OCI-LY3 (cell line): ENCODE data around the gene L3MBTL4.

Experiments used
- H2AFZ ChIP-seq: fragments of 200-600, 300-600 bp; shearing (Covaris generic); 2 replicates; pipeline ENCODE4 v1.6.0; 2014; ENCODE audit warnings: antibody characterized with exemption, low read depth, low read length
- H3K27ac ChIP-seq: fragments of 200-600, 300-600 bp; sonication (generic); 2 replicates; pipeline ENCODE4 v1.5.1; 2014; ENCODE audit warnings: mild to moderate bottlenecking, low read length, moderate library complexity, mixed read lengths
- H3K27me3 ChIP-seq: fragments of 200-600, 300-600 bp; sonication (generic); 2 replicates; pipeline ENCODE4 v1.6.1; 2014; ENCODE audit warnings: low read depth, low read length, mixed read lengths
- H3K36me3 ChIP-seq: fragments of 200-600, 300-600 bp; sonication (generic); replicated peaks from 2 replicates; pipeline ENCODE3; 2014; ENCODE audit warnings: low read depth, low read length, mixed read lengths
- H3K4me1 ChIP-seq: fragments of 300-600, 200-600 bp; sonication (generic); 2 replicates; pipeline ENCODE4 v1.6.1; 2014; ENCODE audit warnings: low read length, mixed read lengths
- H3K4me2 ChIP-seq: fragments of 200-600, 300-600 bp; sonication (generic); 2 replicates; pipeline ENCODE4 v1.6.1; 2014; ENCODE audit warnings: low read length, mixed read lengths
- H3K4me3 ChIP-seq: fragments of 300-600, 200-600 bp; sonication (generic); 2 replicates; pipeline ENCODE4 v1.5.1; 2014; ENCODE audit warnings: antibody characterized with exemption, mild to moderate bottlenecking, low read length, moderate library complexity
- H3K79me2 ChIP-seq: fragments of 300-600, 200-600 bp; shearing (Covaris generic); 2 replicates; pipeline ENCODE4 v1.6.1; 2014; ENCODE audit warnings: mild to moderate bottlenecking, low read length, mixed read lengths
- H3K9ac ChIP-seq: fragments of 300-600, 200-600 bp; shearing (Covaris generic); 2 replicates; pipeline ENCODE4 v1.6.0; 2014; ENCODE audit warnings: mild to moderate bottlenecking, low read length, moderate library complexity
- H3K9me3 ChIP-seq: fragments of 200-600, 300-600 bp; shearing (Covaris generic); 2 replicates; pipeline ENCODE4 v1.6.1; 2014; ENCODE audit warnings: low read length, mixed read lengths; ENCODE audit not compliant: insufficient read depth
- H4K20me1 ChIP-seq: fragments of 200-600, 300-600 bp; sonication (generic); 2 replicates; pipeline ENCODE4 v1.6.1; 2016; ENCODE audit warnings: low read length, mixed read lengths; ENCODE audit not compliant: insufficient read depth
- CTCF ChIP-seq: fragments of 200-600, 300-600 bp; sonication (generic); IDR thresholded peaks from 2 replicates; pipeline ENCODE4 v1.5.1; 2014; ENCODE audit warnings: antibody characterized with exemption, low read length, low read depth
- EZH2phosphoT487 ChIP-seq: fragments of 200-600 bp; shearing (Covaris generic); IDR thresholded peaks from 2 replicates; pipeline ENCODE4 v1.6.1; 2018; ENCODE audit warnings: antibody characterized with exemption, mixed run types, low read depth

The L3MBTL4 gene

GRCh38 chr18:6031442-6031841 lies 383.3 kb downstream of the L3MBTL4 start:
- no peak overlapping the region for H2AFZ ChIP-seq
- H4K20me1 ChIP-seq = no peaks in the 10 kb centered on the region
- H3K27ac ChIP-seq = no peak overlapping the region
- H3K4me2 ChIP-seq = no peak overlapping the region
- no peaks in the 10 kb centered on the region for H3K79me2 ChIP-seq
- no peaks in the 10 kb centered on the region; the same call in 1 of the 2 replicates for H3K9me3 ChIP-seq
- H3K36me3 ChIP-seq = no peaks in the 10 kb centered on the region
- no peaks in the 10 kb centered on the region for H3K4me1 ChIP-seq
- no peak overlapping the region for H3K9ac ChIP-seq
- H3K27me3 ChIP-seq = no peaks in the 10 kb centered on the region
- TF ChIP-seq EZH2phosphoT487 (no peak), CTCF (no peak)
- no peak overlapping the region for H3K4me3 ChIP-seq

DNA sequence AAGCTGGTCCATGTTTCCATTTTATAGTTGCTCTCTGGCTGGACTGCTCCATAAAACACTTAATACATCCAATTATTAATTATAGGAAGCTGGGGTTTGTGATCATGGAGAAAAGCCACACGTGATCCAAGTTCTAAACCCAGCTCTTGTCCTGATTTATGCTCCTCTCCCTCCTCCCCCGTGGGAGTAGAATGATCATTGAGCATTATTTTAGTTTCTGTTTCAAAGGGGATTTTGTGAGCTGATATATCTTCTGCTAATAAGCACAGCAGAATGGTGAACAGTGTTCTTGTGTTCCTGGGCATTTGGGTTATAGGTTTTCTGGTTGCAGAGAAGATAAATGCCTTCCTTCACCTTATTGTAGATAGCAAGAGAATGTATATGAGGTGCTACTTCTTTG lies 383.7 kb downstream of the L3MBTL4 start:
- no peak overlapping the region for H2AFZ ChIP-seq
- H3K27me3 ChIP-seq = no peaks in the 10 kb centered on the region
- H3K79me2 ChIP-seq = no peaks in the 10 kb centered on the region
- TF ChIP-seq CTCF = no peak
- no peak for TF ChIP-seq EZH2phosphoT487
- H3K4me2 ChIP-seq = no peak overlapping the region
- H3K4me1 ChIP-seq = no peaks in the 10 kb centered on the region
- no peaks in the 10 kb centered on the region for H3K36me3 ChIP-seq
- no peak overlapping the region for H3K27ac ChIP-seq
- no peaks in the 10 kb centered on the region; the same call in 1 of the 2 replicates for H3K9me3 ChIP-seq
- H3K9ac ChIP-seq = no peak overlapping the region
- no peak overlapping the region for H3K4me3 ChIP-seq
- no peaks in the 10 kb centered on the region for H4K20me1 ChIP-seq

GRCh38 chr18:6024745-6025248 lies 389.9 kb downstream of the L3MBTL4 start:
- H3K27ac ChIP-seq = no peak overlapping the region
- H2AFZ ChIP-seq = no peak overlapping the region
- H3K4me3 ChIP-seq = no peak overlapping the region
- H3K4me2 ChIP-seq = no peak overlapping the region
- H3K9me3 ChIP-seq = no peaks in the 10 kb centered on the region
- no peaks in the 10 kb centered on the region for H3K27me3 ChIP-seq
- no peaks in the 10 kb centered on the region for H4K20me1 ChIP-seq
- no peaks in the 10 kb centered on the region for H3K4me1 ChIP-seq
- TF ChIP-seq EZH2phosphoT487 = no peak
- H3K79me2 ChIP-seq = no peaks in the 10 kb centered on the region
- H3K36me3 ChIP-seq = no peaks in the 10 kb centered on the region
- no peak overlapping the region for H3K9ac ChIP-seq

DNA sequence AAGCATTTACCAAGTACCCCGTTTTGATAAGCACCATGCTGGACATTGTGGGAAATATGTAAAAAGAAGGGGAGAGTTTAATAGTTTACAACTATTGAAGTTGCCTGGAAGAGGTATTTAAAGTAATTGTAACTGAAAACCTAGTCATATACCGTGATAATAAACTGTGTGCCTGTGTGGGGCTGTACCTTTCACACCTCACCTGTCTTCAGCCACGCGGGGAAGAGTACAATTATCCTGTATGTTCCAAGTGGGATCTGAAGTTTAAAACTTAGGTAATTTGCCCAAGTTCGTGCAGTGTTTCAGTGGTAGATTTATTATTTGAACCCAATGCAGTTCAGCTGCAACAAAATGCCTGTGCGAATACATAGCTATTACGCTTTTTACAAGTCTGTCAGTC lies 391.2 kb downstream of the L3MBTL4 start:
- Histone ChIP-seq H3K9me3 (no peaks in the 10 kb centered on the region), H4K20me1 (no peaks in the 10 kb centered on the region), H3K4me1 (no peaks in the 10 kb centered on the region), H3K9ac (no peak overlapping the region), H3K79me2 (no peaks in the 10 kb centered on the region), H3K27ac (no peak overlapping the region), H3K27me3 (no peaks in the 10 kb centered on the region), H3K4me3 (no peak overlapping the region), H3K36me3 (no peaks in the 10 kb centered on the region), H3K4me2 (no peak overlapping the region), H2AFZ (no peak overlapping the region)
- TF ChIP-seq EZH2phosphoT487 (no peak), CTCF (no peak)

GRCh38 chr18:6022845-6023244 lies 391.9 kb downstream of the L3MBTL4 start:
- Histone ChIP-seq H3K27me3 (no peaks in the 10 kb centered on the region), H3K9me3 (no peaks in the 10 kb centered on the region), H3K4me2 (no peak overlapping the region), H3K27ac (no peak overlapping the region), H2AFZ (no peak overlapping the region), H4K20me1 (no peaks in the 10 kb centered on the region), H3K79me2 (no peaks in the 10 kb centered on the region), H3K4me3 (no peak overlapping the region), H3K4me1 (no peaks in the 10 kb centered on the region), H3K9ac (no peak overlapping the region), H3K36me3 (no peaks in the 10 kb centered on the region)
- TF ChIP-seq CTCF (no peak), EZH2phosphoT487 (no peak)
